BJ (cell line): Measurements from ENCODE around the gene GGT7. TPM values are rescaled to one million over a fixed set of nuclear protein-coding genes. Genes with fewer than 3 reads are reported as not detected.

ENCODE experiments used
- CTCF ChIA-PET: fragments of 350-600 bp; formaldehyde crosslinking; extraction: SDS; loops from one replicate; lab custom pipeline; 2021; ENCODE audit warnings: antibody characterized with exemption, inconsistent platforms; lab: Yijun Ruan, JAX
- POLR2A ChIA-PET: fragments of 300-600 bp; sonication (Branson Sonifier 250); formaldehyde crosslinking; extraction: SDS; loops from one replicate; lab custom pipeline; 2021; ENCODE audit warnings: antibody characterized with exemption; lab: Charles Lee
- DNase-seq: peaks from one replicate; pipeline ENCODE4 v3.0.0-alpha.2; 2011; ENCODE audit warnings: low read depth
- H3K27me3 ChIP-seq: 2 replicates; pipeline ENCODE4 v1.6.0; 2011; ENCODE audit warnings: low read length; ENCODE audit not compliant: control insufficient read depth, insufficient read depth
- H3K36me3 ChIP-seq: 2 replicates; pipeline ENCODE4 v1.5.1; 2011; ENCODE audit warnings: low read length; ENCODE audit not compliant: control insufficient read depth, insufficient read depth
- H3K4me3 ChIP-seq: 2 replicates; pipeline ENCODE4 v1.5.1; 2011; ENCODE audit warnings: low read depth, mild to moderate bottlenecking, control low read depth, low read length
- polyA plus RNA-seq: library from polyadenylated mRNA; depleted of rRNA; stranded (reverse); fragments of >200 nt; gene quantifications from 2 replicates; pipeline ENCODE4 v1.2.3, GENCODE V29; 2011
- TF ChIP-seq, protein P1 (sequence below): IDR thresholded peaks from 2 replicates; pipeline ENCODE4 v1.5.1; 2011; ENCODE audit warnings: low read depth, mild to moderate bottlenecking, control low read depth, inconsistent platforms, low read length, moderate library complexity; ENCODE audit not compliant: insufficient read depth

The GGT7 gene
- polyA plus RNA-seq, 1 experiment, result 28.6 TPM

DNA sequence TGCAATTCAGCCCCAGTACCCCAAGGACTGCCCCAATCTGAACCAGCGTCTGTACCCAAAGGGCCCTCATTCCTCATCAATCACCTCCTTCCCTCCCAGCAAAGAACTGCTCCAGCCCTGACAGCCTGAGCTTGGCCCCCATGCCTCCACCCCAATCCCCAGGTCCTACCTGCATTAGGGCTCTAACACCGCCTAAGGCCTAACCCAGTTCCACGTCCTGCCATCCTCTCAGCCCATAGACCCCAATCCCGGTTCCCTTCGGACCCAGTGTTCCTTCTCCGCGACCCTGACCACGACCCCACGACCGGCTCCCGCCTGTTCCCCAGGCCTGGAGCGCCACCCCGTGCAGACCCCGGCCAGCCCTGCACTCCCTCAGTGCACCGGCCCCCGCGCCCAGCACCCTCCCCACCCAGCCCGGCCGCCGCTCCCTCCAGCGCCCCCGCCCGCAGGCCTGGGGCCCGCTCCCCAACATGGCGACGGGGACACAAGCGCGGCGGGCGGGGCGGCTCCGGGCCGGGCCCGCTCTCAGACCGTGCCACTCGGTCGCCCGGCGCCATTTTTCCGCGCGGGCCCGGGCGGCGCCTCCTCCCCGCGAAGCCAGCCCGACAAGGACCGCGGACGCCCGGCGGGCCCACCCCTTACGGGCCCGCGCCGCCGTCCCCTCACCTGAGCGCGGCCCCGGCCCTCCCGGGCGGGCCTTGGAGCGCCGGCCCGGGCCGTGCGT lies 47.7 kb downstream of the GGT7 start:
- TF ChIP-seq, protein P1, sequence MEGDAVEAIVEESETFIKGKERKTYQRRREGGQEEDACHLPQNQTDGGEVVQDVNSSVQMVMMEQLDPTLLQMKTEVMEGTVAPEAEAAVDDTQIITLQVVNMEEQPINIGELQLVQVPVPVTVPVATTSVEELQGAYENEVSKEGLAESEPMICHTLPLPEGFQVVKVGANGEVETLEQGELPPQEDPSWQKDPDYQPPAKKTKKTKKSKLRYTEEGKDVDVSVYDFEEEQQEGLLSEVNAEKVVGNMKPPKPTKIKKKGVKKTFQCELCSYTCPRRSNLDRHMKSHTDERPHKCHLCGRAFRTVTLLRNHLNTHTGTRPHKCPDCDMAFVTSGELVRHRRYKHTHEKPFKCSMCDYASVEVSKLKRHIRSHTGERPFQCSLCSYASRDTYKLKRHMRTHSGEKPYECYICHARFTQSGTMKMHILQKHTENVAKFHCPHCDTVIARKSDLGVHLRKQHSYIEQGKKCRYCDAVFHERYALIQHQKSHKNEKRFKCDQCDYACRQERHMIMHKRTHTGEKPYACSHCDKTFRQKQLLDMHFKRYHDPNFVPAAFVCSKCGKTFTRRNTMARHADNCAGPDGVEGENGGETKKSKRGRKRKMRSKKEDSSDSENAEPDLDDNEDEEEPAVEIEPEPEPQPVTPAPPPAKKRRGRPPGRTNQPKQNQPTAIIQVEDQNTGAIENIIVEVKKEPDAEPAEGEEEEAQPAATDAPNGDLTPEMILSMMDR, result no peak
- POLR2A ChIA-PET, result interaction anchor here (0.5 kb wide), 1 partner anchor 611 kb away, joined by 3 read pairs; no protein-coding TSS in a partner anchor
- no peaks in the 10 kb centered on the region for H3K36me3 ChIP-seq
- peak overlapping the region; percentile 83 for H3K4me3 ChIP-seq
- no peak for DNase-seq
- CTCF ChIA-PET, result interaction anchor here (0.6 to 1.1 kb wide), 2 partner anchors 8 to 11 kb away, joined by 3 read pairs; no protein-coding TSS in a partner anchor
- H3K27me3 ChIP-seq, result no peaks in the 10 kb centered on the region

DNA sequence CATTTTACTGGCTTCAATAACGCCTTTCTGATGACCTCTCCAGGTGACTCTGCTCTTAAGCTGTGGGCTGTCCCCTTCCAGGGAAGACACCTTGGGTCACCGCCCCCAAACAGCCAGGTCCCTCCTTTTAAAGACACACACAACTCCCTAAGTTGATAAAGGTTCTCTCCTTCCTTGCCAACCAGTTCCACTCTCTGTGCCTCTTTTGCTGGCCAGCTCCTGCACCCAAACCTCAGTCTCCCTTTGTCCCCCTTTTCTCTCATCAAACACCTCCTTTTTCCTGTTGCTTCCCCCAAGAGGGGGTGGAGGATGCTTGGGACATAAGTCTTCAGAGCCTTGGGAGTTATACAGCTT lies 48.2 kb downstream of the GGT7 start:
- DNase-seq, result no peak
- ChIA-PET POLR2A (interaction anchor here (0.5 kb wide), 1 partner anchor 612 kb away, joined by 3 read pairs; no protein-coding TSS in a partner anchor), CTCF (interaction anchor here (1.1 kb wide), 1 partner anchor 8 kb away, joined by 3 read pairs; no protein-coding TSS in a partner anchor)
- TF ChIP-seq, protein P1, result no peak
- Histone ChIP-seq H3K27me3 (no peaks in the 10 kb centered on the region), H3K4me3 (peak overlapping the region; percentile 83), H3K36me3 (no peaks in the 10 kb centered on the region)

DNA sequence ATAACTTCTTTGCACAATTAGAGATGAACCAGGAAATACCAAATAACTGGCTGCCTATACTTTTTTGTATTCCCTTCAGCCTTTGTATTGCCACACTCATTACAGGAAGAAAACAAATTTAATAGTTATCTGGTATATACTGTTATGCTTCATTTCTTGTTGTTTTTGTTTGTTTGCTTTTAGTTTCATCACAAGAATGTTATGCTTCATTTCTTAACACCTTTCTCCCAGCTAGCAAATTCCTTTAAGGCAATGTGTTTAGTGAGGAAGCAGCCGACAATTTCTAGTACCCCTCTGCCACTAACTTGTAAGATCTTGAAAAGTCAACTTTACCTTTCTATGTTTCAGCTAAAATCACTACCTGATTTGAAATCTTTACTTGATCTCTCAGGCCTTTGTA lies 48.6 kb downstream of the GGT7 start:
- Histone ChIP-seq H3K36me3 (no peaks in the 10 kb centered on the region), H3K27me3 (no peaks in the 10 kb centered on the region), H3K4me3 (peak overlapping the region; percentile 83)
- TF ChIP-seq, protein P1, result no peak
- CTCF ChIA-PET, result interaction anchor here (1.1 kb wide), 1 partner anchor 9 kb away, joined by 3 read pairs; no protein-coding TSS in a partner anchor
- DNase-seq, result no peak
- POLR2A ChIA-PET, result no interaction called here

DNA sequence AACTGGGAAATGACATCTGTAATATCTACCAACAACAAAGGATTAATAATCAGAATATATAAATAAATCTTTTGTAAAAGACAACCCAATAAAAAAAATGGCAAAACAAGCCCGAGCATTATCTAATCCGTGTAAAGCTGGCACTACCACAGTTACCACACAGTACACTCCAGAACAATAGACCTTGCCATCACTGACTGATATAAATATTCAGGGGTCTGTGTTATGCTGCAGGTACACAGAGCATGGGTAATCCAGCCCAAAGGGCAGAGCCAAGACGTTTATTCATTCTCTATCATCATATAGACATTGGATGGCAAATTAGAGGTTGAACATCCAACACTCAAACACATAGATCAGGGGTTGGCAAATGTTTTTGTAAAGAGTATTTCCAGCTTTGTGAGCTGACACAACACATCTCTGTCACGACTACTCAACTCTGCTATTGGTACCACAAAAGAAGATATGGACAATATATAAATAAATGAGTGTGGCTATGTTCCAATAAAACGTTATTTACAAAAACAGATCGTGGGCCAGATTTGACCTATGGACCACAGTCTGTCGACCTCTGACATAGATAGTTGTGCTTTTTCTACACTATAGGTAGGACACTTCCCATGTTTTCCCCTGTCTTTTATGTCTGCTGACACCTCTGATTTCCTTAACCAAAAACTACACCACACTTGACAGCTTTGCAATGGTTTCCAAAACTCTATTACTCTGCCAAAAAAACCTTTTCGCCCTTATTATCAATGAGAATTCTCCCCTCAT lies 51.7 kb downstream of the GGT7 start:
- Histone ChIP-seq H3K27me3 (no peaks in the 10 kb centered on the region), H3K36me3 (no peaks in the 10 kb centered on the region), H3K4me3 (no peak overlapping the region)
- POLR2A ChIA-PET, result interaction anchor here (0.6 kb wide), 1 partner anchor 19 kb away, joined by 6 read pairs; no protein-coding TSS in a partner anchor
- CTCF ChIA-PET, result no interaction called here
- TF ChIP-seq, protein P1, result no peak
- no peak for DNase-seq

DNA sequence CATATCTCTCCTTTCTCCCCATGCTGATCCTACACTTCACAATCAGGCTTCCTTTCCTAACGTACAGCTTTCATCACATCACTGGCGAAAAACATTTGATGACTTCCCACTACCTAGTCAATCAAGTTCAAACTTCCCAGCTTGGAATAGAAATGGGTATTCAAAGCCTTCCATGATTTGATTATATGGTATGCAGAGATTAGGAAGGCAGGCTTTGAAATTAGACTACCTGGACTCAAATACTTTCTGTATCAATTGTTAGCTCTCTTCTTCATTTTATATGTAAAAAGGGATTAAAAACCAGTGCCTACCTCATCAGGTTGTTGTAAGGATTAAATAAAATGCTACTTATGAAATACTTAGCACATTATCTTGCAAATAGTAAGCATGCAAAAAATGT lies 54.9 kb downstream of the GGT7 start:
- no peak overlapping the region for H3K4me3 ChIP-seq
- ChIA-PET CTCF (interaction anchor here (1.2 kb wide), 1 partner anchor 180 kb away, joined by 3 read pairs; no protein-coding TSS in a partner anchor), POLR2A (no interaction called here)
- TF ChIP-seq, protein P1, result no peak
- DNase-seq, result no peak
- H3K36me3 ChIP-seq, result no peaks in the 10 kb centered on the region
- H3K27me3 ChIP-seq, result no peaks in the 10 kb centered on the region
